HG02610 (cell line): Measurements from ENCODE around the gene DDX51.

Source experiments
- ATAC-seq: cut with Tn5 transposase; IDR thresholded peaks from one replicate; pipeline ENCODE4 v1.9.1; 2021; ENCODE audit warnings: mild to moderate bottlenecking, moderate library complexity; ENCODE audit not compliant: unreplicated experiment

The DDX51 gene

GRCh38 chr12:132180648-132181546 is 36.8 kb upstream of the DDX51 start:
- no peak for ATAC-seq

- no peak for ATAC-seq
Observed at GRCh38 chr12:132179431-132180362, 35.6 kb upstream of the DDX51 start.

GRCh38 chr12:132178801-132179401 is 34.8 kb upstream of the DDX51 start:
- no peak for ATAC-seq

- ATAC-seq: no peak
Observed at GRCh38 chr12:132178316-132178715, 34.2 kb upstream of the DDX51 start.

- ATAC-seq: no peak
Observed at GRCh38 chr12:132176920-132177551, 32.9 kb upstream of the DDX51 start.

- no peak for ATAC-seq
Observed at GRCh38 chr12:132176385-132176919, 32.3 kb upstream of the DDX51 start.

- ATAC-seq: no peak
Observed at GRCh38 chr12:132175496-132176384, 31.6 kb upstream of the DDX51 start.

- ATAC-seq: no peak
Observed at GRCh38 chr12:132174839-132175490, 30.8 kb upstream of the DDX51 start.

GRCh38 chr12:132174015-132174838 is 30.1 kb upstream of the DDX51 start:
- no peak for ATAC-seq

- ATAC-seq: no peak
Observed at GRCh38 chr12:132173135-132174014, 29.3 kb upstream of the DDX51 start.

- ATAC-seq: no peak
Observed at GRCh38 chr12:132172619-132173018, 28.5 kb upstream of the DDX51 start.

- ATAC-seq: no peak
Observed at GRCh38 chr12:132171968-132172521, 27.9 kb upstream of the DDX51 start.

- ATAC-seq: no peak
Observed at GRCh38 chr12:132171293-132171967, 27.3 kb upstream of the DDX51 start.

GRCh38 chr12:132170637-132171292 is 26.6 kb upstream of the DDX51 start:
- ATAC-seq: no peak

GRCh38 chr12:132170094-132170636 is 26.0 kb upstream of the DDX51 start:
- no peak for ATAC-seq
